ENCODE results near the gene F2RL3. TPM values are rescaled to one million over a fixed set of nuclear protein-coding genes. Genes with fewer than 3 reads are reported as not detected.
A peak's percentile ranks its signal among the peaks of the same experiment; 100 is the strongest.

F2RL3 gene
- total and polyA plus RNA-seq, 9 of the 15 experiments (the other 6 are each of a cell fraction or from before 2014, with no cell fraction given): 1.4 to 27.6 (median 11.9) TPM

- TF ChIP-seq NCOA6 (IDR thresholded peaks at IDR 0.05): peak; percentile 7; the same call in 1 of the 2 replicates
- peak; percentile 35 for TF ChIP-seq SAP30 (IDR thresholded peaks at IDR 0.05; ENCODE audit: borderline replicate concordance, insufficient read depth, low read depth, low read length, poor library complexity, severe bottlenecking)
- TF ChIP-seq E4F1 (CRISPR knock-in tag; IDR thresholded peaks at IDR 0.05; ENCODE audit: borderline replicate concordance): no peak; the same call in 1 of the 2 replicates
- 0 out of 2 replicates have a peak, but pooled peaks have one; percentile 7 for TF ChIP-seq OTX1 (CRISPR knock-in tag; IDR thresholded peaks at IDR 0.05)
- peak; percentile 48; the same call in 1 of the 2 replicates for TF ChIP-seq PHF8 (IDR thresholded peaks at IDR 0.05; ENCODE audit: borderline replicate concordance, low read length)
- peak; percentile 24; the same call in 1 of the 2 replicates for TF ChIP-seq USF2 (CRISPR knock-in tag; IDR thresholded peaks at IDR 0.05)
- peak in 1 of 2 experiments; percentile 78; a peak in 2 of 4 replicates for TF ChIP-seq UBTF (IDR thresholded peaks at IDR 0.05; ENCODE audit: borderline replicate concordance in 1 of 2, low read depth in 2 of 2, low read length in 2 of 2)
- peak; percentile 64 for TF ChIP-seq RBFOX2 (IDR thresholded peaks at IDR 0.05; ENCODE audit: low read depth, low read length)
- no peak for TF ChIP-seq AFF1 (IDR thresholded peaks at IDR 0.05; ENCODE audit: low read depth in 1 of 2, partially characterized antibody in 2 of 2)
- 0 out of 2 replicates have a peak, but pooled peaks have one; percentile 6 for TF ChIP-seq RUNX1 (IDR thresholded peaks at IDR 0.05; ENCODE audit: low read depth)
- TF ChIP-seq RB1 (IDR thresholded peaks at IDR 0.05; ENCODE audit: low read depth): 0 out of 2 replicates have a peak, but pooled peaks have one; percentile 44
- TF ChIP-seq THAP12 (CRISPR knock-in tag; IDR thresholded peaks at IDR 0.05): peak; percentile 14; the same call in 1 of the 2 replicates
Observed at GRCh38 chr19:16896146-16897028, 7.6 kb downstream of the F2RL3 start (continued).
